HepG2 (cell line): ENCODE measurements around the gene METRN. TPM values are rescaled to one million over a fixed set of nuclear protein-coding genes. Genes with fewer than 3 reads are reported as not detected.

Source experiments
- ATF7 ChIP-seq, 2 experiments: fragments of 450-650 bp in 1 of 2; sonication (generic) in 1 of 2; formaldehyde crosslinking in 1 of 2; IDR thresholded peaks; 2 replicates each; pipeline versions ENCODE4 v1.4.0 to v1.6.1; 2016 to 2020; ENCODE audit warnings: antibody characterized with exemption in 1 of 2, mild to moderate bottlenecking in 1 of 2, missing genetic modification reagents in 1 of 2
- CCDC6 ChIP-seq: sonication (generic); formaldehyde crosslinking; IDR thresholded peaks from 2 replicates; pipeline ENCODE4 v1.8.1; 2022; ENCODE audit warnings: mild to moderate bottlenecking, missing genetic modification reagents, moderate library complexity
- CHCHD3 ChIP-seq: sonication (generic); formaldehyde crosslinking; IDR thresholded peaks from 2 replicates; pipeline ENCODE4 v1.8.0; 2022; ENCODE audit warnings: mild to moderate bottlenecking, missing genetic modification reagents, moderate library complexity
- ELF3 ChIP-seq: IDR thresholded peaks from 2 replicates; pipeline ENCODE4 v1.6.1; 2016; ENCODE audit warnings: missing genetic modification reagents, missing compliant biosample characterization
- GLI4 ChIP-seq: sonication (generic); formaldehyde crosslinking; IDR thresholded peaks from 2 replicates; pipeline ENCODE4 v1.5.1; 2020; ENCODE audit warnings: missing genetic modification reagents, mild to moderate bottlenecking, moderate library complexity, borderline replicate concordance
- JUN ChIP-seq: sonication (generic); formaldehyde crosslinking; IDR thresholded peaks from 2 replicates; pipeline ENCODE4 v1.4.0; 2020; ENCODE audit warnings: mild to moderate bottlenecking, missing genetic modification reagents
- JUNB ChIP-seq: sonication (generic); formaldehyde crosslinking; IDR thresholded peaks from 2 replicates; pipeline ENCODE4 v1.8.0; 2022; ENCODE audit warnings: missing genetic modification reagents, mild to moderate bottlenecking, borderline replicate concordance
- MYC ChIP-seq: sonication (generic); formaldehyde crosslinking; IDR thresholded peaks from 2 replicates; pipeline ENCODE4 v1.9.0; 2021; ENCODE audit warnings: missing genetic modification reagents, borderline replicate concordance
- RORA ChIP-seq: sonication (generic); formaldehyde crosslinking; IDR thresholded peaks from 2 replicates; pipeline ENCODE4 v1.5.0; 2020; ENCODE audit warnings: mild to moderate bottlenecking, missing genetic modification reagents, moderate library complexity
- SAFB2 ChIP-seq: sonication (generic); formaldehyde crosslinking; IDR thresholded peaks from 2 replicates; pipeline ENCODE4 v1.5.1; 2020; ENCODE audit warnings: missing genetic modification reagents, low read depth, mild to moderate bottlenecking, borderline replicate concordance
- SOX5 ChIP-seq: IDR thresholded peaks from 2 replicates; pipeline ENCODE4 v1.6.1; 2016; ENCODE audit warnings: borderline replicate concordance
- TOPORS ChIP-seq: sonication (generic); formaldehyde crosslinking; IDR thresholded peaks from 2 replicates; pipeline ENCODE4 v1.8.0; 2023; ENCODE audit warnings: mild to moderate bottlenecking, missing genetic modification reagents
- ZBTB42 ChIP-seq: sonication (generic); formaldehyde crosslinking; IDR thresholded peaks from 2 replicates; pipeline ENCODE4 v1.5.0; 2020; ENCODE audit warnings: mild to moderate bottlenecking, missing genetic modification reagents
- ZFY ChIP-seq: sonication (generic); formaldehyde crosslinking; IDR thresholded peaks from 2 replicates; pipeline ENCODE4 v1.4.0; 2020; ENCODE audit warnings: missing genetic modification reagents
- ZNF12 ChIP-seq: sonication (generic); formaldehyde crosslinking; IDR thresholded peaks from 2 replicates; pipeline ENCODE4 v1.5.0; 2020; ENCODE audit warnings: missing genetic modification reagents
- ZNF207 ChIP-seq: fragments of 450-650 bp; IDR thresholded peaks from 2 replicates; pipeline ENCODE4 v1.6.1; 2016; ENCODE audit warnings: antibody characterized with exemption, borderline replicate concordance
- ZNF317 ChIP-seq: sonication (generic); formaldehyde crosslinking; IDR thresholded peaks from 2 replicates; pipeline ENCODE4 v1.5.0; 2020; ENCODE audit warnings: mild to moderate bottlenecking, missing genetic modification reagents
- polyA plus RNA-seq, 8 experiments: library from polyadenylated mRNA; depleted of rRNA in 3 of 8; stranded (reverse) in 7 of 8; unstranded in 1 of 8; fragments of >200 nt; fragmentation: Illumina TruSeq in 4 of 8; extraction: Trizol in 4 of 8; gene quantifications; 2 replicates each; pipeline versions ENCODE4 v1.2.1 to v1.2.3, GENCODE V29; 2011 to 2016; ENCODE audit warnings: low read depth in 4 of 8, missing spikeins in 1 of 8, mixed read lengths in 1 of 8; ENCODE audit not compliant: insufficient read depth in 1 of 8
- total RNA-seq, 5 experiments: library from RNA; depleted of rRNA; stranded (reverse); fragments of >200 nt; fragmentation: Illumina TruSeq; extraction: Trizol; gene quantifications; 2 replicates each; pipeline ENCODE4 v1.2.3, GENCODE V29; 2016; ENCODE audit warnings: low read depth in 1 of 5
- TF ChIP-seq, protein P1 (sequence below): sonication (generic); formaldehyde crosslinking; conservative IDR thresholded peaks from 2 replicates; pipeline ENCODE4 v1.8.0; 2022; ENCODE audit warnings: low read depth, missing genetic modification reagents
- TF ChIP-seq, protein P2 (sequence below): sonication (generic); formaldehyde crosslinking; IDR thresholded peaks from 2 replicates; pipeline ENCODE4 v1.4.0; 2020; ENCODE audit warnings: missing genetic modification reagents
- TF ChIP-seq, protein P3 (sequence below): IDR thresholded peaks from 2 replicates; pipeline ENCODE4 v1.6.1; 2016; ENCODE audit warnings: low read depth
- TF ChIP-seq, protein P4 (sequence below): sonication (generic); formaldehyde crosslinking; IDR thresholded peaks from 2 replicates; pipeline ENCODE4 v1.4.0; 2020; ENCODE audit warnings: missing genetic modification reagents, mild to moderate bottlenecking, borderline replicate concordance
- TF ChIP-seq, protein P5 (sequence below): sonication (generic); formaldehyde crosslinking; IDR thresholded peaks from 2 replicates; pipeline ENCODE4 v1.4.0; 2020; ENCODE audit warnings: mild to moderate bottlenecking, missing genetic modification reagents

Gene METRN
- total and polyA plus RNA-seq, 2 of the 13 experiments (the other 11 are each of a cell fraction or from before 2014, with no cell fraction given), result 25.5 to 46.1 TPM

DNA sequence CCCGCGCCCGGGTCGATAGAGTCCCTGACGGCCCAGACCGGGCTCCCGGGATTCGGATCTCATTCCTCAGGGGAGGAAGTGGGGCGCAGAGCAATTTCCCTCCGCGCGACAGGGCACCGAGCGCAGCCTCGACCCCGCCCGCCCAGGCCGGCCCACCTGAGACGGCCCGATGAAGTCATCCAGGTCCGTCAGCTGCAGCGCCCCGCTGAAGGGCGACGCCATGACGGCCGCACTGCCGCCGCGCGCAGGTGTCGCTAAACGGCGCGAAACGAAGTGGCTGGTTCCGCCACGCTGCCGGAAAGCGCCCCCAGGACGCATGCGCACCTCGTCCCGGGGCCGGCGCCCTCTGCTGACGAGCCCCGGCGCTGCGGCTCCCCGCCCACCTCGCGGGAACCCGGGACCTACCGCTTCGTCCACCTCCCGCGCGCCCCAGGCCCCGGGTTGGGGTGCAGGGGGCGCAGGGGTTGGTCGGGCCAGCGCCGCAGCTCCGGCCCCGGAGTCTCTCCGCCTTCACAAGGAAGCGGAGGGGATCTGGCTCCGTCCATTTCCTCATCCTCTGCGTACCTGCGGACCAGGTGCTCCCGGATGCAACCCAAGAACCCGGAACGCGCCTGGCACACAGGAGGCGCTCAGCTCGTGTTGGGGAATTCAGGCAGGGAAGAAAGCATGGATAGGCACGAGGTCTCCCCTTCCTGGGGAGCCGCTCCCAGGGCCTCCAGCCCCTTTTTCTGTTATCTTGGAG is 26.0 kb downstream of the METRN start, which contains the start of gene CIAO3 (continued):
- TF ChIP-seq SOX5 (CRISPR knock-in tag), result peak; percentile 26; the same call in 1 of the 2 replicates
- peak; percentile 83 for TF ChIP-seq MYC (CRISPR knock-in tag)
- TF ChIP-seq, protein P1, sequence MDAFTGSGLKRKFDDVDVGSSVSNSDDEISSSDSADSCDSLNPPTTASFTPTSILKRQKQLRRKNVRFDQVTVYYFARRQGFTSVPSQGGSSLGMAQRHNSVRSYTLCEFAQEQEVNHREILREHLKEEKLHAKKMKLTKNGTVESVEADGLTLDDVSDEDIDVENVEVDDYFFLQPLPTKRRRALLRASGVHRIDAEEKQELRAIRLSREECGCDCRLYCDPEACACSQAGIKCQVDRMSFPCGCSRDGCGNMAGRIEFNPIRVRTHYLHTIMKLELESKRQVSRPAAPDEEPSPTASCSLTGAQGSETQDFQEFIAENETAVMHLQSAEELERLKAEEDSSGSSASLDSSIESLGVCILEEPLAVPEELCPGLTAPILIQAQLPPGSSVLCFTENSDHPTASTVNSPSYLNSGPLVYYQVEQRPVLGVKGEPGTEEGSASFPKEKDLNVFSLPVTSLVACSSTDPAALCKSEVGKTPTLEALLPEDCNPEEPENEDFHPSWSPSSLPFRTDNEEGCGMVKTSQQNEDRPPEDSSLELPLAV, result 0 out of 2 replicates have a peak, but pooled peaks have one; percentile 44
- TF ChIP-seq RORA (CRISPR knock-in tag), result no peak
- peak; percentile 18; the same call in 1 of the 2 replicates for TF ChIP-seq ZNF12 (CRISPR knock-in tag)
- TF ChIP-seq, protein P2, sequence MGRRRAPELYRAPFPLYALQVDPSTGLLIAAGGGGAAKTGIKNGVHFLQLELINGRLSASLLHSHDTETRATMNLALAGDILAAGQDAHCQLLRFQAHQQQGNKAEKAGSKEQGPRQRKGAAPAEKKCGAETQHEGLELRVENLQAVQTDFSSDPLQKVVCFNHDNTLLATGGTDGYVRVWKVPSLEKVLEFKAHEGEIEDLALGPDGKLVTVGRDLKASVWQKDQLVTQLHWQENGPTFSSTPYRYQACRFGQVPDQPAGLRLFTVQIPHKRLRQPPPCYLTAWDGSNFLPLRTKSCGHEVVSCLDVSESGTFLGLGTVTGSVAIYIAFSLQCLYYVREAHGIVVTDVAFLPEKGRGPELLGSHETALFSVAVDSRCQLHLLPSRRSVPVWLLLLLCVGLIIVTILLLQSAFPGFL (CRISPR knock-in tag), result no peak
- TF ChIP-seq JUN, result peak; percentile 76
- TF ChIP-seq CCDC6 (CRISPR knock-in tag), result peak; percentile 39
- TF ChIP-seq JUNB (CRISPR knock-in tag), result peak; percentile 30; the same call in 1 of the 2 replicates
- TF ChIP-seq ELF3, result peak; percentile 46
- TF ChIP-seq, protein P3, sequence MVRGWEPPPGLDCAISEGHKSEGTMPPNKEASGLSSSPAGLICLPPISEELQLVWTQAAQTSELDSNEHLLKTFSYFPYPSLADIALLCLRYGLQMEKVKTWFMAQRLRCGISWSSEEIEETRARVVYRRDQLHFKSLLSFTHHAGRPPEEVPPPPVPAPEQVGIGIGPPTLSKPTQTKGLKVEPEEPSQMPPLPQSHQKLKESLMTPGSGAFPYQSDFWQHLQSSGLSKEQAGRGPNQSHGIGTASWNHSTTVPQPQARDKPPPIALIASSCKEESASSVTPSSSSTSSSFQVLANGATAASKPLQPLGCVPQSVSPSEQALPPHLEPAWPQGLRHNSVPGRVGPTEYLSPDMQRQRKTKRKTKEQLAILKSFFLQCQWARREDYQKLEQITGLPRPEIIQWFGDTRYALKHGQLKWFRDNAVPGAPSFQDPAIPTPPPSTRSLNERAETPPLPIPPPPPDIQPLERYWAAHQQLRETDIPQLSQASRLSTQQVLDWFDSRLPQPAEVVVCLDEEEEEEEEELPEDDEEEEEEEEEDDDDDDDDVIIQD (CRISPR knock-in tag), result 0 out of 2 replicates have a peak, but pooled peaks have one; percentile 15
- no peak for TF ChIP-seq ZNF207
- TF ChIP-seq SAFB2, result peak; percentile 68; the same call in 1 of the 2 replicates
- TF ChIP-seq ZNF317, result 0 out of 2 replicates have a peak, but pooled peaks have one; percentile 19
- peak; percentile 84; the same call in 1 of the 2 replicates for TF ChIP-seq GLI4 (CRISPR knock-in tag)
- TF ChIP-seq, protein P4, sequence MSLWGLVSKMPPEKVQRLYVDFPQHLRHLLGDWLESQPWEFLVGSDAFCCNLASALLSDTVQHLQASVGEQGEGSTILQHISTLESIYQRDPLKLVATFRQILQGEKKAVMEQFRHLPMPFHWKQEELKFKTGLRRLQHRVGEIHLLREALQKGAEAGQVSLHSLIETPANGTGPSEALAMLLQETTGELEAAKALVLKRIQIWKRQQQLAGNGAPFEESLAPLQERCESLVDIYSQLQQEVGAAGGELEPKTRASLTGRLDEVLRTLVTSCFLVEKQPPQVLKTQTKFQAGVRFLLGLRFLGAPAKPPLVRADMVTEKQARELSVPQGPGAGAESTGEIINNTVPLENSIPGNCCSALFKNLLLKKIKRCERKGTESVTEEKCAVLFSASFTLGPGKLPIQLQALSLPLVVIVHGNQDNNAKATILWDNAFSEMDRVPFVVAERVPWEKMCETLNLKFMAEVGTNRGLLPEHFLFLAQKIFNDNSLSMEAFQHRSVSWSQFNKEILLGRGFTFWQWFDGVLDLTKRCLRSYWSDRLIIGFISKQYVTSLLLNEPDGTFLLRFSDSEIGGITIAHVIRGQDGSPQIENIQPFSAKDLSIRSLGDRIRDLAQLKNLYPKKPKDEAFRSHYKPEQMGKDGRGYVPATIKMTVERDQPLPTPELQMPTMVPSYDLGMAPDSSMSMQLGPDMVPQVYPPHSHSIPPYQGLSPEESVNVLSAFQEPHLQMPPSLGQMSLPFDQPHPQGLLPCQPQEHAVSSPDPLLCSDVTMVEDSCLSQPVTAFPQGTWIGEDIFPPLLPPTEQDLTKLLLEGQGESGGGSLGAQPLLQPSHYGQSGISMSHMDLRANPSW (CRISPR knock-in tag), result 0 out of 2 replicates have a peak, but pooled peaks have one; percentile 15
- peak; percentile 35; the same call in 1 of the 2 replicates for TF ChIP-seq ZBTB42
- peak; percentile 94 for TF ChIP-seq ZFY (CRISPR knock-in tag)
- peak; percentile 35; the same call in 1 of the 2 replicates for TF ChIP-seq ATF7 (IDR thresholded peaks at IDR 0.05)
- TF ChIP-seq ATF7 (CRISPR knock-in tag; IDR thresholded peaks at IDR 0.05), result peak; percentile 92
- TF ChIP-seq TOPORS, result peak; percentile 85; the same call in 1 of the 2 replicates
- TF ChIP-seq, protein P5, sequence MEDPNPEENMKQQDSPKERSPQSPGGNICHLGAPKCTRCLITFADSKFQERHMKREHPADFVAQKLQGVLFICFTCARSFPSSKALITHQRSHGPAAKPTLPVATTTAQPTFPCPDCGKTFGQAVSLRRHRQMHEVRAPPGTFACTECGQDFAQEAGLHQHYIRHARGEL (CRISPR knock-in tag), result no peak
- peak; percentile 67 for TF ChIP-seq CHCHD3 (CRISPR knock-in tag)
